Medulla oblongata (tissue), 1 donor: ENCODE data around the gene TAL1.
"Not testable (repeated sequence)": the region's sequence is repeated elsewhere in the genome, so short reads cannot be mapped to it uniquely, and the experiment has no call there.

ENCODE experiments used
- DNase-seq: peaks from one replicate; pipeline ENCODE4 v3.0.0-alpha.2; 2015; ENCODE audit errors: extremely low spot score

Gene TAL1

GRCh38 chr1:47232187-47232874 lies at the start of gene TAL1:
Gene TAL1 (minus strand): TSS chr1:47232225. CDS start chr1:47225888, 6,337 bp downstream.
- no peak for DNase-seq

DNA sequence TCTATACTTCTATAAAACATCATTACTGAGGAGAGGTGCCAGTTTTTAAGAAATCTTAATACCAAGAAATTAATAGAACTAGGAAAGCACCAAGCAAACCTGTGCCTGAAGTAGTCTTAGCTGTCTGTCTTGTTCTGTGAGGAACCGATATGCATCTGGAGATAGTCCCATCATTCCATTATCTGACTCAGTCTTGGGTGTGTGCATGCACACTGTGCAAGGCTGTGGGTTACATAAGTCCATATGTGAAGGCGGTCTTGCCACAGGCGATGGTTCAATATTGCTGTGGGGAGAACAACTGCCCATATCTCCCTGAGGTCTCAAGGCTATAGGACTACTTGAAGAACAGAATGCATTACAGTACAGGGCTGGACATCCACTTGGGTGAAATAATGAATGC lies 48.1 kb upstream of the TAL1 start:
- DNase-seq = no peak

DNA sequence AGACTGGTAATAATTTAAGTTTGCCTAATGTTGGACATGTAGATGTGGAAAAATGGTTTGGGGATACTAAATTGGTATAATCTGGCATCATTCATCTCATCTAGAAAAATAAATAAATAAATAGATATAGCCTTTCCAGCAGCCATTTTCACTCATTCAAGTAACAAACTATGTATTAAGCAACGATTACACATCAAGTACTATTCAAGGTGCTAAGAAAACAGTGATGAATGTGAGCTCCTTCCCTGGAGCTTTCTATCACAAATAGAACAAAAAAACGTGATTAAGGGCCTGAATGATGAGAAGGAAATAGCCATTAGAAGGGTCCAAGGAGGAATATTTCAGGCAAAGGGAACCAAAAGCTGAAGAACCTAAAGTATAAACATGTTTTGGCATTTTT lies 44.8 kb upstream of the TAL1 start:
- no peak for DNase-seq

- not testable (repeated sequence) for DNase-seq
These were observed 43.8 kb upstream of the TAL1 start for GRCh38 chr1:47275811-47276210.

DNA sequence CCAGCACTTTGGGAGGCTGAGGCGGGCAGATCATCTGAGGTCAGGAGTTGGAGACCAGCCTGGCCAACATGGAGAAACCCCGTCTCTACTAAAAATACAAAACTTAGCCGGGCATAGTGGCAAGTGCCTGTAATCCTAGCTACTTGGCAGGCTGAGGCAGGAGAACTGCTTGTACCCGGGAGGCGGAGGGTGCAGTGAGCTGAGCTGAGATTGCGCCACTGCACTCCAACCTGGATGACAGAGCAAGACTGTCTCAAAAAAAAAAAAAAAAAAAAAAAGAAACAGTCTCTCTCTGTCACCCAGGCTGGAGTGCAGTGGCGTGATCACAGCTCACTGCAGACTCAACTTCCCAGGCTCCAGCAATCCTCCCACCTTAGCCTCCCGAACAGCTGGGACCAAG lies 33.5 kb upstream of the TAL1 start:
- not testable (repeated sequence) for DNase-seq

DNA sequence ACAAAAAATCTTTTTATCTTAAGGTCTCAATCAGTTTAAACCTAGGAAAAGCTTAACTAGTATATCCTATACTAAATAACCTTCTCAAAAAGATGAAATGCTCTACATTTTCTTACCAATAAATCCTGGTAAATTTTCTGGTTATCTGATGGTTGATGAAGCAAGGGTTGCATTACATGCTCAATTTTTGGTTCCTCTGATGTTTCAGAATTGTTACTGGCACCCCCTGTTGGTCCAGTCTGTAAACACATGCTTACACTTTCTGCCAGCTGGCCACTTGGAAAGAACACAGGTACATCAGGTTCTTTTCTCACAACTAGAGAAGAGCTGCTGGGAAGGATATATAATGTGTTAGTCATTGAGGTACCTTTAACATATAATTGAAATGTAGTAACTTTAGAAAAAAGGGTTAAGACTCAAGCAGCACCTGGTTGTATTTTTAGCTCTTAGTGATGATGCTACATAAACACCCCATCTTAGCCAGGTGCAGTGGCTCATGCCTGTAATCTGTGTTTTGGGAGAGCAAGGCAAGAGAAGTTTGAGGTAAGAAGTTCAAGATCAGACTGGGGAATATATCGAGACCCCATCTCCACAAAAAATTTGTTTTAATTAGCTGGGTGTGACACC lies 30.9 kb upstream of the TAL1 start:
- peak; percentile 47 for DNase-seq

DNA sequence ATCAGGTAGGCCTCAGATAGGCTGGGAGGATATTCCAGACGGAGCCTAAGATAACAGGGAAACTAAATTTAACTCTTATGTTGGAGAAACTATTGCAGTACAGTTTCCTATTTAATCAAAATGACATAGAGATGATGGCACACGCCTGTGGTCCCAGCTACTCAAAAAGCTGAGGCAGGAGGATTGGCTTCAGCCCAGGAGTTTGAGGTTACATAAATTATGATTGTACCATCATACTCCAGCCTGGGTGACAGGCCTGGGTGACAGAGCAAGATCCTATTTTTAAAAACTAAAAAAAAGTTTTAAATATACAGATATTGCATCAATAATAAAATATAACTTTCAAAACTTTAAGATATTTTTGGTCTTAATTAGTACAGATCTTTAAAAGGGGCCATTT lies 25.2 kb upstream of the TAL1 start:
- DNase-seq = no peak

DNA sequence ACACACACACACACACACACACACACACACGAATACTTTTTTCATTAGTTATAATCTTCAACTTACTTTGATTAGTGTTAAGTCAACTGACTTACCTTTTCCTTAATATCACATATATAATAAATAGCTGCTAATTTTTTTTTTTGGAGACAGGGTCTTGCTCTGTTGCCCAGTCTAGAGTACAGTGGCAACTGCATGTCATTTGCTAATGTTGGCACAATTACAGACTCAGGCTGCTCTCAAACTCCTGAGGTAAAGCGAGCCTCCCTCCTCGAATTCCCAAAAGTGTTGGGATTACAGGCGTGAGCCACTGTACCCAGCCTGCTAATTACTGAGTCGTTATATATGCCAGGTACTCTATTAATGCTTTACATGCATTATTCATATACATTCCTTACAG lies 20.8 kb upstream of the TAL1 start:
- DNase-seq = no peak

DNA sequence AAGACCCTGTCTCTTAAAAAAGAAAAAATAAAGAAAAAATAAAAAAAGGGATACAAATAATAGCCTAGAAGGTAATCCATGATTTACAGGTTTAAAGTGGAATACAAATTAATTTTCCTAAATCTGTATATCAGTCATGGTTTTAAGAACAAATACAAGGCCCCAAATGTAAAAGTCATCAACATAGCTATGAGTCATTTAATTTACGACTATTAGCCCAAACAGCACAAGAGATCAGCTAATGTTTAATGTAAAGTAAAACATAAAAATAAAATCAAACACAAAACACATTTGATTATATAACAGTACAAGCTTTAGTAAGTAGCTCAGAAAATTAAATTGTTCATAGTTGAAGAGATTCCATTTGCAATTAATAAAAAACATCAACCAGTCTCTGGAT lies 20.3 kb upstream of the TAL1 start:
- DNase-seq = no peak

DNA sequence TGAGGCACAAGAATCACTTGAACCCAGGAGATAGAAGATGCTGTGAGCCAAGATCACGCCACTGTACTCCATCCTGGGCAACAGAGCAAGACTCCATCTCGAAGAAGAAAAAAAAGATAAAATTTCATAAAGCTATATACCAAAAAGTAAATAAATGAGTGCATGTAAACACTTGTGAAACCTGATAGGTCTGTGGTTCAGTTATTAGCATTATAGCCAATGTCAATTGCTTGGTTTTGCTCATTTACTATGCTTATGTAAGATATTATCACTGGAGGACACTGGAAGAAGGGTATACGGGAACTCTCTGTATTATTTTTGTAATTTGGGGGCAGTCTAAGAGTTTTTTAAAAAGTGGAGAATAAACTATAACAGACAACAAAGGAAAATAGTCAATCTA lies 17.7 kb upstream of the TAL1 start:
- DNase-seq = no peak

DNA sequence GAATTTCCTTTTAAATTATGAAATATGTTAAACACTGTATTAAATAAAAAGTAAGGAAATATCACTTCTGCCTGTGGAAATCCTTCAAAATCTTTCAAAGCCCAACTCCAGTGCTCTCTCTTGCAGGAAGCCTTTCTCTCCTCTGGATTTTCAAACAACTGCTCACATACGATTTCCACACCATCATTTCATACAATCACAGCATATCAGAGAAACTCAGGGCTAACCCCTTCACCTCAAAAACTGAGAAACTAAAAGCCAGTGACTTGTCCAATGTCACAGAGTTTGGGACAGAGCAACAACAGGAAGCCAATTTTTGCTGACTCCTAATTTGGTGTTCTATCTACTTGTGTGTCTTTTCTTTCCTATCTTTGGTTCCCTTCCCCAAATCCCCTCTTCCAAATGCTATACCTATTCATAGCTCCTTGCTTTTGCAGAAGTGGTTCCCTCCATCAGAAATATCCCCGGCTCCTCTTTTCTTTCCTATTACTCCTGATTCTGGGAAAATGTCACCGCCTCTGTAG lies 12.4 kb upstream of the TAL1 start:
- no peak for DNase-seq

DNA sequence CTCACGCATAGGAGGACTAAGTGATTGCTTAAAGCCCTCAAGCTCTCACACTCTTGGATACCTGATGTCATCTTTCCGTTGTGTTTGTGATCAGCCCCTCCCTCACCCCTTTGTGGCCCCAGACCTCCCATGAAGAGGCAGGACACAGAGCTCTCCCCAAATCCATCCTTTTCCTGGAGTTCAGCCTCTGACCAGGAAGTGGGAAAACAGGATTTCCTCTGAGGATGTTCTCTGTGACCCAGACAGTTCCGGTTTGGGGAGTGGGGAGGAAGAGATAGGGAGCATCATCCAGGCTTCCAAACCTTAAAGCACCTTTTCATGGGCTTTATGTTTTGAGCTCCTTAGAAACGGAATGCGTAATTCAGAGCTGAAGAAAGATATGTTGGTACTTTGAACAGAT lies 11.9 kb upstream of the TAL1 start:
- DNase-seq = no peak

GRCh38 chr1:47241114-47242113 lies 9.4 kb upstream of the TAL1 start:
- no peak for DNase-seq

- DNase-seq = no peak
These were observed 7.0 kb upstream of the TAL1 start for GRCh38 chr1:47238935-47239592.

DNA sequence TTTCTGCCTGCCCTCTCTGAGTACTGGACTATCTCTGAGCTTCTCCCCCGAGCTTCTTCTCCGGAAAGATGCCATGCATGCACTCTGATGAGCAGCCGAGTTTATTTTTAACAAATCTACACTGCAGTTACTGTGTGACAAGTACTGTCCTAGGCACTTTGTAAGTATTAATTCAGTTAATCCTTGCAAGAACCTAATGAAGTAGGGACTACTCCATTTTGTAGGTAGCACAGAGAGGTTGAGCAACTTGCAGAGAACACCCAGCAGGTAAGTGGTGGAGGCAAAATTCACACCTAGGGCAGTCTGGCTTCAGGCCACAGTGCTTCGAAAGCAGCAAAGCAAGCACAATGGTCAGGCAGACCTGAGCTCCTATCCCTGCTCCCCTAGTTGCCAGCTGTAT lies 3.8 kb upstream of the TAL1 start:
- DNase-seq = no peak

GRCh38 chr1:47235241-47235681 lies 3.2 kb upstream of the TAL1 start:
- DNase-seq = peak; percentile 66

DNA sequence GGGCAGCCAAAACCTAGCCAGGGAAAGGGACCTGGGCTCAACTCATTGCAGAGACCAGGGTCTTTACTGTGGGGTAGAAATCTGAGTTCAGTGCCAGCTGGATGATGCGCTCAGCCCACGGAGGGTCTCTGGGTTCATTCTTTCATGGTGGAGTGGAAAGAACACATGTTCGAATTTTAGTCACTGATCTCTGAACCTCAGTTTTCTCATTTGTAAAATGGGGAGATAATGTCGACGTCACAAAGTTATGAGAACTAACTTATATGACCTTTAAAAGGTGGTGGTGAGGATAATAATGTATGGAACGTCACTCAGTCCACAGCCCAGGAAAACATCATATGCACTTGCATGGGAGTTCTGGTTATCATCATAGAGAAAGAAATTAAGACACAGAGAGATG lies 1.2 kb upstream of the TAL1 start:
- DNase-seq = no peak

DNA sequence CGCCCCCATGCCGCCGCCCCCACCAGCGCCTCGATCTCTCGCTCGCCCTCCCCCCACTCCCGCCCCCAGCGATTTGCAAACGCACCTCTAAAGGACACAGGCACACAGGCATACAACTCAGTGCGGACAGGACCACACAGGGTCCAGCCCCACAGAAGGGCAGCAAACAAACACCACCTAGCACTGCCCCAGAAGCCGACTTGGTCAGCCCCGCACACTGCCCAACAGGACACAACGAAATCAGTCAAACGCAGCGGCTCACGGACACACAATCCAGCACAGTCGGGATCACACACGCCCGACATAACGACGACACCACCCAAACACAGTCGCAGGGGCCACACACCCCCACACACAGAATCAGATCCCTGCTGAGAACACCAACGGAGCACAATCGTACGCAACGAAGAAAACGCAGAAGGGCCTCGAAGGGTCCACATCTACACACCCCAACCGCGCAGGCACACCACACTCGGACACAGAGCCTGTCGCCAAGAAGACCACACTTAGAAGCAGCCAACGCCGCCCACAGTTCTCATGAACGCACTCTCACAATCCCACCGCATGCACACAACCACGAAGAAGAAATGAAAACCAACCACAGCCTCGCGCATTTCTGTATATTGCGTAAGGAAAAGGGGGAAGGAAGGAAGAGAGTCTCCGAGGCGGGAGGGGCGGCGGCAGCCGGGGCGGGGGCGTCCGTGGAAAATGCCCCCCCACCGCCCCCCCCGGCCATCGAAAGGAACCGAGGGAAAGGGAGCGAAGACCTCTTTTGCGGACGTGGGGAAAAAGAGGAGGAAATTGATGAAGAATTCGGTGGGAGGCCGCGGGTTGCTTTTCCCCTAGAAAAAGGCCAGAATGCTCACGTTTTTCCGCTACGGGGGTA lies 481 bp downstream of the TAL1 start:
- DNase-seq = peak; percentile 81

- DNase-seq = no peak
These were observed 1.2 kb downstream of the TAL1 start for GRCh38 chr1:47230692-47231300.
